Measurements from ENCODE around the gene SLC47A1.
"Not testable (repeated sequence)": the region's sequence is repeated elsewhere in the genome, so short reads cannot be mapped to it uniquely, and the experiment has no call there.

Gene SLC47A1

GRCh38 chr17:19558946-19559345, 25.3 kb downstream of the SLC47A1 start:
- no peak for DNase-seq

DNA sequence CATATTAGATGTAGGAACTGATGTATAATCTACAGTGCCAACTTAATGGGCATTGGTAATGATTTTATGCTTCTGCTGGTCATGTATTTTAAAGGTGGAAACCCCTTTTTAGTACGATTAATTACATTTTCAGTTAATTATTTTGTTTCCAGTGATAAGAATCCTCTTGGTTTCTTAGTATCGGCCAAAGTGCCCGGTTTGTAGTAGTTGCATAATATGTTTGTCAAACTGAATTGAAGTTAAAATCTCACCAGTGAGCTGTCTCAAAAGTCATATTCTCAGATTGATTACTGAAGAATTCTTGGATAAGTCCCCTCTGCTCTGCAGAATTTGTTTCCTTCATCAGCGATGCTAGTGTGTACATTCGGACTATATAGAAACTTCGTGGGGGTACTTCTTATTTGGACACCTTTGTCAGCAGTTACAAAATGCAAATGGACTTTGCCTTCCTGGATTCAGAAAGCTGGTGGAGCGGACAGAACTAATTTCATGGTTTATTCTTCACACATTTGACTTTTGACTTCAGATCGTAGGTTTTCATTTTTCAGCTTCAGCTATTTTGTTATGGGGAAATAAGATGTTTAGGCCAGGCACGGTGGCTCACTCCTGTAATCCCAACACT, 28.2 kb downstream of the SLC47A1 start:
- no peak for DNase-seq

GRCh38 chr17:19565817-19566575, 32.3 kb downstream of the SLC47A1 start:
- DNase-seq = no peak

GRCh38 chr17:19567216-19568015, 33.8 kb downstream of the SLC47A1 start:
- no peak for DNase-seq

- DNase-seq = no peak
These were observed 34.3 kb downstream of the SLC47A1 start for GRCh38 chr17:19568016-19568350.

DNA sequence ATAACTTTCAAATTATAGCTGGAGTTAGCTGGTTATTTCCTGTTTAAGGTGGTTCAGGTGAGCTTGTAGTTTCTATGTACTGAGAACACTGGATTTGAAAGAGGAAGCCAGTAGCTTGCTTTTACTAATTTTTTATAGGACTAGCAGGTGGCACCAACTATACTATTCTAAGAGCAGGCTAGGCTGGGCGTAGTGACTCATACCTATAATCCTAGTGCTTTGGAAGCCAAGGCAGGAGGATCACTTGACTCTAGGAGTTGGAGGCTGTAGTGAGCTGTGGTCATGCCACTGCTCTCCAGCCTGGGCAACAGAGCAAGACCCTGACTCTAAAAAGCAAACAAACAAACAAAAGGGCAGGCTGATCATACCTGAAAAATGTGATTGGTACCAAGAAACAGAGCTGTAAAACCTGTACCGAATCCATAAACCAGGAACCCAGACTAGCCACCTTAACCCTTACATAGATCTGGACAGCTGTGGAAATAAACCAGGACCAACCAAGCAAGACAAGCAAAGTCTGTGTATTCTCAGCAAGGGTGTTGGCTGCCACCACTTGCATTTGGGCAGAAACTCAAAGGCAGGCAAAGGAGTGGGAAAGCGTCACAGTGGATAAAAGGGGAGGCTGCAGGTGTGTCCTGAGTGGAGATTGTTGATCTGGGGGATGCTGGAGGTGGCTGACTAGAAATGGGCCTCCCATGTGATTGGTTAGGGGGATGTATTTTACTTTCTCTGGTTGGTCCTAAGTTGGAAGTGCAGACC, 36.3 kb downstream of the SLC47A1 start:
- DNase-seq = no peak

- no peak for DNase-seq
These were observed 36.9 kb downstream of the SLC47A1 start for GRCh38 chr17:19570544-19571062.

DNA sequence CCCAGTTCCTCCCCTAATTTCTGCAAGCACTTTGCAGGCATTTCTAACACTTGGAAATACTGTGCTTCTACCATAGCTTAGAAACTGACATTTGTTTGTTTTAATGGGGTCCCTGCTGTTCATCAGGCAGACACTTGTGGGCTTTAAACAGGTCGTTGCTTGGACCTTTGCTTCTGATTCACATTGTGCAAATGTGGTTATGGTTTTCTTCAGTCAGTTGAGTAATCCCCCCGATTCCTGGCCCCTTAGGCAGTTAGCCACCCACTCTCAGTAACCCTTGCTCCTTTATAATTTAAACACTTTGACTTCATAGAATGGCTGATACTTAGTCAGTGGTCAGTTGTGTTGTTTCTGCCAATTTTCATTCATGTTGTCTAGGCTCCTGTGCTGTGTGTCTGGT, 39.4 kb downstream of the SLC47A1 start:
- DNase-seq = no peak

GRCh38 chr17:19574956-19575355, 41.3 kb downstream of the SLC47A1 start:
- no peak for DNase-seq

DNA sequence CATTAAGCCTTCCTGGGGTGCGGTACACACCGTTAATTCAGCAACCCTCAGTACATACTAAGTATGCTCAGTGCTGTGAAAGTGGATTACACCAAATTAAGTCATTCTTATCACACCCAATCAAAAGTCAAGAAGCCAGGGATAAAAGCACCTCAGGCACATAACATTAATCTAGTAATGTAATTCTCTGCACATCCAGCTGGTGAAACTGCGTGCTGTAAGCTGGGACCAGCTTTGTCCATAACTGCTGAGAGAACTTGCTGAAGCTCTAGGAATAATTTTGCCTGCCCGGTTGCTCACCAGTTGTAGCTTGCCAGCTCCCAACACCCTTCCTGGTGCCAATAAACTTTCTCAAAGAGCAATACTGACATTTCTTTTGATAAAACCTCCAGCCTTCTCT, 44.9 kb downstream of the SLC47A1 start:
- no peak for DNase-seq

GRCh38 chr17:19579192-19579761, 45.6 kb downstream of the SLC47A1 start:
- no peak for DNase-seq

DNA sequence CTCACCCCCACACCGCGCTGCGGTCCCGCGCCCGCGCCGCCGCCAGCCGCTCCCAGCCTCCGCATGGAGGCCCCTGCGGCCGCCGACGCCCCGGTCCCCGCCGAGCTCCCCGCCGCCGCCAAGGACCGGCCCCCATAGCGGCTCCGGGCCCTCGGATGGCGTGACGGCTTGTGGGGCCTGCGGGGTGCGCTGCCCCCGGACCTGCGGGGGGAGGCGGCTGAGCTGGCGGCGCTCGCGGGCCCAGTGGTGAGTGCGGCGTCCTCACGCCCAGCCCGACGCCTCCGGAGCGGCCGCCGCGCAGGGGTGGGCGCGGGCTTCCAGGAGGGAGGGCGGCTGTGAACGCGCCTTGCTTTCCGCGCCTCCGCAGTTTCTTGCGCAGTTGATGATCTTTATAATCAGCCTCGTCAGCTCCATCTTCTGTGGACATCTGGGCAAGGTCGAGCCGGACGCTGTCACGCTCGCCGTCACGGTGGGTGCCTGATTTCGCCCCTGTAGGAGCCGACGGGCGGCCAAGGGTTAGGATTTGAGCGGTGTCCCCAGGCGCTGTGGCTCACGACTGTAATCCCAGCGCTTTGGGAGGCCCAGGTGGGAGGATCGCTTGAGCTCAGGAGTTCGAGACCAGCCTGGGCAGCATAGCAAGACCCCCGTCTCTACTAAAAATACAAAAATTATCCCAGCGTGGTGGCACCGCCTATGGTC, 46.4 kb downstream of the SLC47A1 start:
- DNase-seq = no peak

- not testable (repeated sequence) for DNase-seq
These were observed 46.9 kb downstream of the SLC47A1 start for GRCh38 chr17:19580566-19580920.

DNA sequence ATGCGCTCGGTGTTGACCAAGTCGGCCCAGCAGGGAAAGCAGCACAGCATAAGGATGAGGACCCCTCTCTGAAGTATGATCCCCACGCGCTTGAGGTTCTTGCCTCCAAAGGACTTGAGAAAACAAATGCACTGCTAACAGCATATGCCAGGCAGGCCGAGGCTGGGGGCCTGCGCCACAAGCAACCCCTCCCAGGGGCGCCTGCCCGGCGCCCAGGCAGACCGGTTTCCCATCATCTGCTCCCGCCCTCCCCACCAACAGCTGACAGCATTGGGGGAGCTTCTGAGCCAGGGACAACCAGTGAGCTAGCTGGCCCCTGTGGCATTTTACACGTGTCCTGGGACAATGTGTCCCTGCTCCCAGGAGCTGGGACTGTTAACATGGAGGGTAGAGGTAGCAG, 48.5 kb downstream of the SLC47A1 start:
- not testable (repeated sequence) for DNase-seq

DNA sequence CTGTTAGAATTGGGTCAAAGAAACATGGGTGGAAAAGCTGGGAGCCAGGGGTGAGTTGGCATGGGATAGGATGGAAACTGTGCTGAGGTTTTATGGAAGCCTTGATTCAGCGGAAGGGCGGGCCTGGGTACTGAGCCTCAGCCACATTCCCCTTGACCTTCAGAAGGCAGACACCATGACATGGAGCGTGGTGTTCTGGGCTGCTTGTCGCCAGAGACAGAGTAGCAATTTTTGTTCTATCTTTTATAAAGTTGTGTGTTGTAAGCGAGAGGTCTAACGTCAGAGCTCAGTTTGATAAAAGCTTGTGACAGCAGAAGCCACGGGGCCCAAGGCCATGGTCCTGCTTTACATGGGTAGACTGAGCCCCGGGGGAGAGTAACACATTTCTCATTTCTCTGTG, 50.2 kb downstream of the SLC47A1 start:
- DNase-seq = no peak

DNA sequence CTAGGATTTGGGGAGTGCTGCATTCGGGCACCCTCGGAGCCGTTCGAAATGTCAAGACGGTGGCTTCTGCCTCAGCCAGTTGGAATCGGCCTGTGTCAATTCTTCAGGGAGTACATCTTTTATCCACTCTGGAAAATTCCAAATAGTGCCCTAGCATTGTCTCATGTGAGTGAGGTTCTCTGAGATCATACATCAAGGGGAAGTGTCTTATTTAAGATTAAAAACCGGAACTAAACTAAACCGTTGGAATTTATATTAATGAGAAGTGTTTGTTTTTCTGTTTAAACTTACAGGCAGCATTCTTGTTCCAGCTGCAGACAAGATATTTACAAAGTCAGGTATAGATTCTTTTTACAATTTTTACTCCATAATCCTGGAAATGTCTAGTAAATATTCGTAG, 56.8 kb downstream of the SLC47A1 start:
- DNase-seq = no peak

- DNase-seq = no peak
These were observed 57.4 kb downstream of the SLC47A1 start for GRCh38 chr17:19590912-19591551.

DNA sequence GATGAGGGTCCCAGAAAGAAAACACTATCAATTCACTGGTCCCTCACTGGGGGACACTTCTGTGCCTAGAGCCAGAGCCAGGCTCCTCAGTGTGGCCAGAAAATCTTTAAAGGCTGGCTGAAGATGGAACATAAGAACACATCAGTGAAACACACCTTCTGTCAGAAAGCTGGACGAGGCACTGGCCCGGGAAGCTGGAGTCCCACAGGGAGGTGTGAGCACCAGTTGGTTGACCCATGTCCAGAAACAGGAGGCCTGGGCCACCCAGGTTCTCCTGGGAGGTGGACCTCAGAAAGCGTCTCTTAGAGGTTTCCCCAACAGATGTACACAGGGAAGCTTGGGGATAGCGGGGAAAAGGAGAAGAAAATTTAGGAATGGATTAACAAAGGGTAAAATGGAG, 58.7 kb downstream of the SLC47A1 start:
- no peak for DNase-seq

DNA sequence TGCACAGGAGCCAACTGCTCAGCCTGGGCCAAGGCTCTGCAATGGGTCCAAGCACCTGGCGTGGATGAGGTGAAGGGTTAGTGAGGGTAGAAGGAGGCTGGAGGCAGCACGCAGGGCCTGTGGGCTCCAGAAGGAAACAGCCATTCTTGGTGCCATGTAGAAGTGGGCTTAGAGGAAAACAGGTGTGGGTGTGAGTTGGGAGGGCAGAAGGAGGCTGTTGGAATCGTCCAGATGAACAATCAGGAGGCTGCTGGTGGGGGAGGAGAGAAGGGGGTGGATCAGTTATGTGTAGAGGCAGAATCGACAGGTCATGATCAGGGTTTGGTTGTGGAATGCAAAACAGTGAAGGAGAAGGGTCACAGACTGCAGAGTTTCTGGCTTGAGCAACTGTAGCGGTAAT, 63.2 kb downstream of the SLC47A1 start:
- DNase-seq = no peak

- no peak for DNase-seq
These were observed 76.7 kb downstream of the SLC47A1 start for GRCh38 chr17:19610311-19610710.

DNA sequence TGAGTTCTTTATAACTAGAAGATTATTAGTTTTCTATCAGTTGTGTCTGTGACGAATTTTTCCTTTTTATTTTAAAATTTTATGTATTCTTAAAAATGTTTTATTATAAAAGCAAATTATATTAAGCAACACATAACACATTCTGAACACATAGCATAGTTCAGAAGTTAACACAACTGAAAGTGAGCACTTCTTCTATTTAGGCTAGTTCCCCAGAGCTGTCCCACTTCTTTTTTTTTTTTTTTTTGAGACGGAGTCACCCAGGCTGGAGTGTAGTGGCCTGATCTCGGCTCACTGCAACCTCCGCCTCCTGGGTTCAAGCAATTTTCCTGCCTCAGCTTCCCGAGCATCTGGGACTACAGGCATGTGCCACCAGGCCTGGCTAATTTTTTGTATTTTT, 77.2 kb downstream of the SLC47A1 start:
- no peak for DNase-seq

- DNase-seq = no peak
These were observed 80.3 kb downstream of the SLC47A1 start for GRCh38 chr17:19613979-19614378.
